WTC11 (cell line): ENCODE data around the gene KLF11.

Source experiments
- KAT7 ChIP-seq: sonication (generic); formaldehyde crosslinking; IDR thresholded peaks from 2 replicates; pipeline ENCODE4 v1.8.1; 2023; ENCODE audit warnings: missing genetic modification reagents, mild to moderate bottlenecking, borderline replicate concordance
- TF ChIP-seq, protein P1 (sequence below): fragments of 250-450 bp; sonication (Bioruptor Pico); IDR thresholded peaks from 2 replicates; pipeline ENCODE4 v1.8.0; 2021; ENCODE audit warnings: mild to moderate bottlenecking
- TF ChIP-seq, protein P2 (sequence below): fragments of 200-600 bp; IDR thresholded peaks from 2 replicates; pipeline ENCODE4 v1.8.0; 2022; ENCODE audit warnings: antibody characterized with exemption
- TF ChIP-seq, protein P3 (sequence below): sonication (generic); formaldehyde crosslinking; IDR thresholded peaks from 2 replicates; pipeline ENCODE4 v1.8.1; 2023; ENCODE audit warnings: mild to moderate bottlenecking, moderate library complexity, missing genetic modification reagents

DNA sequence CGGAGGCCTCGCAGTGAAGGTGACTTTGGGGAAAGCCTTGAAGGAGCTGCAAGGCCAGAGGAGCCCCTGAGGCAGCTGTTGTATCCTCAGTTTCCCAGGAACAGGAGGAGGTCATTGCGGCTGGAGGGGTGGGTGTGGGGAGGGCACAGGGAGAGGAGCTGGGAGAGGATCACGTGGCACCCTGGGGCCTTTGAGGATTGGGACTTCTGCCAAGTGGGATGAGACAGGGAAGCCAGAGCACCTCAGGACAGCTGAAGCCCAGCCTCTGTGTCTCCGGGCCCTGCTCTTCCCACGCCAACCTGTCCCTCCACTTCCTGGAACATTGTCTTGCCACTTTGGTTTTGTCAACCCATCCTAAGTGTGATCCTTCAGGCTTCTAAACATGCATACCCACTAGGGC lies 59.8 kb downstream of the KLF11 start:
- TF ChIP-seq, protein P1, sequence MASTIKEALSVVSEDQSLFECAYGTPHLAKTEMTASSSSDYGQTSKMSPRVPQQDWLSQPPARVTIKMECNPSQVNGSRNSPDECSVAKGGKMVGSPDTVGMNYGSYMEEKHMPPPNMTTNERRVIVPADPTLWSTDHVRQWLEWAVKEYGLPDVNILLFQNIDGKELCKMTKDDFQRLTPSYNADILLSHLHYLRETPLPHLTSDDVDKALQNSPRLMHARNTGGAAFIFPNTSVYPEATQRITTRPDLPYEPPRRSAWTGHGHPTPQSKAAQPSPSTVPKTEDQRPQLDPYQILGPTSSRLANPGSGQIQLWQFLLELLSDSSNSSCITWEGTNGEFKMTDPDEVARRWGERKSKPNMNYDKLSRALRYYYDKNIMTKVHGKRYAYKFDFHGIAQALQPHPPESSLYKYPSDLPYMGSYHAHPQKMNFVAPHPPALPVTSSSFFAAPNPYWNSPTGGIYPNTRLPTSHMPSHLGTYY (CRISPR knock-in tag), result no peak
- TF ChIP-seq, protein P2, sequence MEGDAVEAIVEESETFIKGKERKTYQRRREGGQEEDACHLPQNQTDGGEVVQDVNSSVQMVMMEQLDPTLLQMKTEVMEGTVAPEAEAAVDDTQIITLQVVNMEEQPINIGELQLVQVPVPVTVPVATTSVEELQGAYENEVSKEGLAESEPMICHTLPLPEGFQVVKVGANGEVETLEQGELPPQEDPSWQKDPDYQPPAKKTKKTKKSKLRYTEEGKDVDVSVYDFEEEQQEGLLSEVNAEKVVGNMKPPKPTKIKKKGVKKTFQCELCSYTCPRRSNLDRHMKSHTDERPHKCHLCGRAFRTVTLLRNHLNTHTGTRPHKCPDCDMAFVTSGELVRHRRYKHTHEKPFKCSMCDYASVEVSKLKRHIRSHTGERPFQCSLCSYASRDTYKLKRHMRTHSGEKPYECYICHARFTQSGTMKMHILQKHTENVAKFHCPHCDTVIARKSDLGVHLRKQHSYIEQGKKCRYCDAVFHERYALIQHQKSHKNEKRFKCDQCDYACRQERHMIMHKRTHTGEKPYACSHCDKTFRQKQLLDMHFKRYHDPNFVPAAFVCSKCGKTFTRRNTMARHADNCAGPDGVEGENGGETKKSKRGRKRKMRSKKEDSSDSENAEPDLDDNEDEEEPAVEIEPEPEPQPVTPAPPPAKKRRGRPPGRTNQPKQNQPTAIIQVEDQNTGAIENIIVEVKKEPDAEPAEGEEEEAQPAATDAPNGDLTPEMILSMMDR, result no peak
- TF ChIP-seq, protein P3, sequence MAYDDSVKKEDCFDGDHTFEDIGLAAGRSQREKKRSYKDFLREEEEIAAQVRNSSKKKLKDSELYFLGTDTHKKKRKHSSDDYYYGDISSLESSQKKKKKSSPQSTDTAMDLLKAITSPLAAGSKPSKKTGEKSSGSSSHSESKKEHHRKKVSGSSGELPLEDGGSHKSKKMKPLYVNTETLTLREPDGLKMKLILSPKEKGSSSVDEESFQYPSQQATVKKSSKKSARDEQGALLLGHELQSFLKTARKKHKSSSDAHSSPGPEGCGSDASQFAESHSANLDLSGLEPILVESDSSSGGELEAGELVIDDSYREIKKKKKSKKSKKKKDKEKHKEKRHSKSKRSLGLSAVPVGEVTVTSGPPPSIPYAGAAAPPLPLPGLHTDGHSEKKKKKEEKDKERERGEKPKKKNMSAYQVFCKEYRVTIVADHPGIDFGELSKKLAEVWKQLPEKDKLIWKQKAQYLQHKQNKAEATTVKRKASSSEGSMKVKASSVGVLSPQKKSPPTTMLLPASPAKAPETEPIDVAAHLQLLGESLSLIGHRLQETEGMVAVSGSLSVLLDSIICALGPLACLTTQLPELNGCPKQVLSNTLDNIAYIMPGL (CRISPR knock-in tag), result no peak
- TF ChIP-seq KAT7 (CRISPR knock-in tag), result no peak
